Gastroesophageal sphincter (tissue), 4 donors: ENCODE data around the gene GPALPP1. TPM values are rescaled to one million over a fixed set of nuclear protein-coding genes. Genes with fewer than 3 reads are reported as not detected.

Experiments used
- ATAC-seq: fragments of 150-250 bp; one replicate; pipeline ENCODE4 v1.9.1; 2016; ENCODE audit warnings: mild to moderate bottlenecking, moderate library complexity
- H3K27ac ChIP-seq, 4 donors: fragments of 200-600 bp; sonication (generic) in 3 of 4; 1 replicate in 3 of 4; 2 replicates in 1 of 4; pipeline ENCODE4 v1.5.1; 2016 to 2019
- H3K27me3 ChIP-seq: fragments of 200-600 bp; sonication (generic); one replicate; pipeline ENCODE4 v1.5.1; 2019
- H3K36me3 ChIP-seq, 2 donors: fragments of 200-600 bp; sonication (generic); one replicate each; pipeline ENCODE4 v1.5.1; 2019; ENCODE audit warnings: control low read depth in 1 of 2
- H3K4me1 ChIP-seq, 3 donors: fragments of 200-600 bp; sonication (generic); 1 replicate in 2 of 3; 2 replicates in 1 of 3; pipeline ENCODE4 v1.5.1; 2016 to 2019; ENCODE audit warnings: control low read depth in 2 of 3
- H3K4me3 ChIP-seq, 2 donors: fragments of 200-600 bp; sonication (generic); one replicate each; pipeline ENCODE4 v1.5.1; 2019; ENCODE audit warnings: mild to moderate bottlenecking in 1 of 2, moderate library complexity in 1 of 2
- H3K9me3 ChIP-seq, 3 donors: fragments of 200-600 bp; sonication (generic); one replicate each; pipeline ENCODE4 v1.5.1; 2017 to 2019; ENCODE audit warnings: control low read depth in 2 of 3
- EP300 ChIP-seq: sonication (generic); formaldehyde crosslinking; IDR thresholded peaks from one replicate; pipeline ENCODE4 v1.6.1; 2017; ENCODE audit warnings: antibody characterized with exemption, mild to moderate bottlenecking
- POLR2A ChIP-seq, 2 donors: fragments of 450-650 bp; IDR thresholded peaks; one replicate each; pipeline ENCODE4 v1.6.1; 2017; ENCODE audit warnings: antibody characterized with exemption in 2 of 2, mild to moderate bottlenecking in 2 of 2, moderate library complexity in 1 of 2
- POLR2AphosphoS5 ChIP-seq: sonication (generic); formaldehyde crosslinking; IDR thresholded peaks from one replicate; pipeline ENCODE4 v1.6.1; 2017; ENCODE audit warnings: antibody characterized with exemption
- WGBS, 2 donors: methylation state at CpG; one replicate each; pipeline ENCODE4 v1.1.5; 2018; ENCODE audit warnings: low coverage in 1 of 2; 5-methylcytosine and 5-hydroxymethylcytosine counted together
- total RNA-seq, 4 donors: library from RNA; depleted of rRNA; stranded (reverse); fragments of >200 nt; gene quantifications; one replicate each; pipeline ENCODE4 v1.1.0, GENCODE V29; 2016
- TF ChIP-seq, protein P1 (sequence below), 4 experiments: fragments of 200-600 bp in 2 of 4; fragments of 450-650 bp in 2 of 4; sonication (generic) in 1 of 4; IDR thresholded peaks; one replicate each; pipeline ENCODE4 v1.5.1; 2017 to 2019; ENCODE audit warnings: antibody characterized with exemption in 4 of 4, mild to moderate bottlenecking in 2 of 4, moderate library complexity in 2 of 4

The GPALPP1 gene
- total RNA-seq, 4 donors from 2014 or later = 25.8 to 32.7 (median 26.4) TPM

GRCh38 chr13:45047394-45048310 lies 58.3 kb downstream of the GPALPP1 start:
- H3K4me3 ChIP-seq = peak overlapping the region; percentile 29 to 48
- no peaks in the 10 kb centered on the region for H3K36me3 ChIP-seq
- TF ChIP-seq POLR2AphosphoS5 (no peak), EP300 (no peak)
- TF ChIP-seq, protein P1, sequence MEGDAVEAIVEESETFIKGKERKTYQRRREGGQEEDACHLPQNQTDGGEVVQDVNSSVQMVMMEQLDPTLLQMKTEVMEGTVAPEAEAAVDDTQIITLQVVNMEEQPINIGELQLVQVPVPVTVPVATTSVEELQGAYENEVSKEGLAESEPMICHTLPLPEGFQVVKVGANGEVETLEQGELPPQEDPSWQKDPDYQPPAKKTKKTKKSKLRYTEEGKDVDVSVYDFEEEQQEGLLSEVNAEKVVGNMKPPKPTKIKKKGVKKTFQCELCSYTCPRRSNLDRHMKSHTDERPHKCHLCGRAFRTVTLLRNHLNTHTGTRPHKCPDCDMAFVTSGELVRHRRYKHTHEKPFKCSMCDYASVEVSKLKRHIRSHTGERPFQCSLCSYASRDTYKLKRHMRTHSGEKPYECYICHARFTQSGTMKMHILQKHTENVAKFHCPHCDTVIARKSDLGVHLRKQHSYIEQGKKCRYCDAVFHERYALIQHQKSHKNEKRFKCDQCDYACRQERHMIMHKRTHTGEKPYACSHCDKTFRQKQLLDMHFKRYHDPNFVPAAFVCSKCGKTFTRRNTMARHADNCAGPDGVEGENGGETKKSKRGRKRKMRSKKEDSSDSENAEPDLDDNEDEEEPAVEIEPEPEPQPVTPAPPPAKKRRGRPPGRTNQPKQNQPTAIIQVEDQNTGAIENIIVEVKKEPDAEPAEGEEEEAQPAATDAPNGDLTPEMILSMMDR (IDR thresholded peaks at IDR 0.05) = peak; percentile 77 to 90 (median 86)
- H3K9me3 ChIP-seq = no peaks in the 10 kb centered on the region
- peaks cover 0 to 14% (median 0%) of the 10 kb centered on the region in 3 donors for H3K4me1 ChIP-seq
- peak; percentile 78 for ATAC-seq
- H3K27me3 ChIP-seq = peaks cover 8% of the 10 kb centered on the region
- 15 to 25% methylated on average over 4 to 10 of the region's 10 CpGs for WGBS, 2 donors
- H3K27ac ChIP-seq = peak overlapping the region in 1 of 4 donors; percentile 37

GRCh38 chr13:45048890-45049407 lies 59.6 kb downstream of the GPALPP1 start:
- no peak for ATAC-seq
- 76 to 79% methylated on average over 4 to 6 of the region's 6 CpGs for WGBS, 2 donors
- H3K4me1 ChIP-seq = peaks cover 0 to 14% (median 0%) of the 10 kb centered on the region in 3 donors
- peaks cover 7% of the 10 kb centered on the region for H3K27me3 ChIP-seq
- no peak overlapping the region for H3K27ac ChIP-seq
- H3K9me3 ChIP-seq = no peaks in the 10 kb centered on the region
- no peaks in the 10 kb centered on the region for H3K36me3 ChIP-seq
- H3K4me3 ChIP-seq = no peak overlapping the region
- TF ChIP-seq POLR2A (IDR thresholded peaks at IDR 0.05) = no peak
- no peak for TF ChIP-seq EP300
- TF ChIP-seq, protein P1 (IDR thresholded peaks at IDR 0.05) = no peak
- TF ChIP-seq POLR2AphosphoS5 = no peak

DNA sequence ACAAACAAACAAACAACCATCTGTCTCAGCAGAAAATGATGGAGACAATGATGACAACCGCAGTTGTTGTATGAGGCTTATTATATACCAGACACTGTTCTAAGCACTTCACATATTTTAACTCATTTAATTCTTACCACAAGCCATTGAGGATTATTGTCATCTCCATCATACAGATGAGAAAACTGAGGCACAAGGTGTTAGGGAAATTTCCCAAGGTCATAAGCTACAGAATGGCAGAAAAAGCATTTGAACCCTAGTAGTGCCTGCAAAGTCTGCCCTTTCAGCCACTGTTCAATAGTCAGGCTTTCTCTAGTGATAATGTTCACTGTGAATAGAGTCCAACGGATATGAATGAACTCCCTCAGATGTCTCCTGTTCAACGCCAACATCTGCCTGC lies 60.1 kb downstream of the GPALPP1 start:
- Histone ChIP-seq H3K9me3 (no peaks in the 10 kb centered on the region), H3K27me3 (peaks cover 2% of the 10 kb centered on the region), H3K27ac (no peak overlapping the region), H3K4me1 (peaks cover 0 to 14% (median 0%) of the 10 kb centered on the region in 3 donors), H3K36me3 (no peaks in the 10 kb centered on the region), H3K4me3 (no peak overlapping the region)
- TF ChIP-seq EP300 (no peak), POLR2A (IDR thresholded peaks at IDR 0.05) (no peak), POLR2AphosphoS5 (no peak)
- TF ChIP-seq, protein P1 (IDR thresholded peaks at IDR 0.05) = no peak
- no peak for ATAC-seq
- 90 to 95% methylated on average over 3 of the region's 3 CpGs for WGBS, 2 donors

DNA sequence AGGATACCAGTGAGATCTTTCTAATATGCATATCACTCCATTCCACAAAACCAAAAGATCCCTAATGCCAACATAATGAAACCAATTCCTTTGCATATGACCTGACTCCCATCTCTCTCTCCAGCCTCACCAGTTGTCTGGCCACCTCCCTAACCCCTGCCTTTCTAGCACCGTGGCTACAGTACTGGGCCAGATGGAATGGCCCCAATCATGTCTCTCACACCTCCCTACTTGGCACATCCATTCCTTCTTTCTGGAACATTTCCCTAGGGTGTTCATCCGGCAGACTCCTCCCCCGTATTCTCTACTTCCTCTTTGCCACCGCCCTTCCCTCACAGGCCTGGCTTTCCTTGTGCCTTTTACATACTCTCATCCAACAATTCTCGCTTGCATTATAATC lies 62.0 kb downstream of the GPALPP1 start:
- H3K27ac ChIP-seq = no peak overlapping the region
- no peaks in the 10 kb centered on the region for H3K9me3 ChIP-seq
- H3K27me3 ChIP-seq = no peaks in the 10 kb centered on the region
- H3K4me3 ChIP-seq = no peak overlapping the region
- TF ChIP-seq POLR2AphosphoS5 (no peak), POLR2A (IDR thresholded peaks at IDR 0.05) (no peak), EP300 (no peak)
- TF ChIP-seq, protein P1 (IDR thresholded peaks at IDR 0.05) = no peak
- peaks cover 0 to 31% (median 6%) of the 10 kb centered on the region in 3 donors for H3K4me1 ChIP-seq
- WGBS, 2 donors = 36 to 52% methylated on average over 5 of the region's 5 CpGs
- H3K36me3 ChIP-seq = no peaks in the 10 kb centered on the region
- ATAC-seq = no peak
